Measurements from ENCODE around the gene GAPDH.

DNA sequence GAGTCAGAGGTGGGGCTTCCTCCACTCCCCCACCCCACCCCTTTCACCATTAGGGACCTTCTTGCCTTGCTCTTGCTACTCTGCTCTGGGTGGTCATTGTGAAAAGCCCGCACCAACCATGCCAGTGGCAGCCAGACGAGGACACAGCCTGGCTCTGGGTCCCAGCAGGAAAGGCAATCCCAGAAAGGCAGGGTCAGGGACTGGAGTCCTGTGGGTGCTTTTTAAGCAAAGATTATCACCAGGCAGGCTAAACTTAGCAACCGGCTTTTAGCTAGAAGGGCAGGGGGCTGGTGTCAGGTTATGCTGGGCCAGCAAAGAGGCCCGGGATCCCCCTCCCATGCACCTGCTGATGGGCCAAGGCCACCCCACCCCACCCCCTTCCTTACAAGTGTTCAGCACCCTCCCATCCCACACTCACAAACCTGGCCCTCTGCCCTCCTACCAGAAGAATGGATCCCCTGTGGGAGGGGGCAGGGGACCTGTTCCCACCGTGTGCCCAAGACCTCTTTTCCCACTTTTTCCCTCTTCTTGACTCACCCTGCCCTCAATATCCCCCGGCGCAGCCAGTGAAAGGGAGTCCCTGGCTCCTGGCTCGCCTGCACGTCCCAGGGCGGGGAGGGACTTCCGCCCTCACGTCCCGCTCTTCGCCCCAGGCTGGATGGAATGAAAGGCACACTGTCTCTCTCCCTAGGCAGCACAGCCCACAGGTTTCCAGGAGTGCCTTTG lies 1.2 kb upstream of the GAPDH start:
- TF ChIP-seq POLR2AphosphoS5 (IDR thresholded peaks at IDR 0.05; ENCODE audit: insufficient read depth in 1 of 2, low read depth in 1 of 2) (peak in 1 of 2 donors; percentile 8), CTCF (IDR thresholded peaks at IDR 0.05) (no peak)
